SK-N-SH (cell line): Measurements from ENCODE around the gene AHCTF1. TPM values are rescaled to one million over a fixed set of nuclear protein-coding genes. Genes with fewer than 3 reads are reported as not detected.

Experiments used
- CTCF ChIA-PET: fragments of 300-600, 350-600 bp; formaldehyde crosslinking; extraction: SDS; loops from one replicate; lab custom pipeline; 2021; lab: Yijun Ruan, JAX
- POLR2A ChIA-PET: fragments of 350-600 bp; sonication (Branson Sonifier 250); formaldehyde crosslinking; extraction: SDS; loops from one replicate; lab custom pipeline; 2020; ENCODE audit warnings: antibody characterized with exemption, inconsistent platforms; lab: Yijun Ruan, JAX
- DNase-seq: peaks from one replicate; pipeline ENCODE4 v3.0.0; 2012
- H2AFZ ChIP-seq: fragments of 200-600 bp; sonication (generic); 2 replicates; pipeline ENCODE4 v1.8.1; 2016; ENCODE audit warnings: antibody characterized with exemption, mild to moderate bottlenecking, low read depth
- H3F3A ChIP-seq: fragments of 200-600 bp; sonication (generic); replicated peaks from 2 replicates; pipeline ENCODE3; 2016; ENCODE audit warnings: antibody characterized with exemption, mild to moderate bottlenecking; ENCODE audit not compliant: insufficient read depth
- H3K27ac ChIP-seq, 2 experiments: fragments of 200-500 bp in 1 of 2; fragments of 200-600 bp in 1 of 2; sonication (Bioruptor generic) in 1 of 2; sonication (generic), shearing (Covaris generic) in 1 of 2; 2 replicates each; pipeline versions ENCODE4 v1.5.1 to v1.6.1; 2014 to 2016; ENCODE audit warnings: low read depth in 2 of 2, inconsistent platforms in 1 of 2, low read length in 1 of 2, mild to moderate bottlenecking in 1 of 2, mixed read lengths in 1 of 2
- H3K27me3 ChIP-seq: fragments of 200-600 bp; sonication (generic), shearing (Covaris generic); 2 replicates; pipeline ENCODE4 v1.6.1; 2016; ENCODE audit warnings: mixed run types; ENCODE audit not compliant: insufficient read depth
- H3K36me3 ChIP-seq, 2 experiments: fragments of 200-500 bp in 1 of 2; fragments of 200-600 bp in 1 of 2; sonication (Bioruptor generic) in 1 of 2; sonication (generic) in 1 of 2; replicated peaks in 1 of 2; 2 replicates each; pipeline versions ENCODE3 to v1.5.1; 2014 to 2016; ENCODE audit warnings: low read length in 1 of 2, mild to moderate bottlenecking in 1 of 2; ENCODE audit not compliant: insufficient read depth in 2 of 2, control insufficient read depth in 1 of 2
- H3K4me1 ChIP-seq, 2 experiments: fragments of 200-500 bp in 1 of 2; fragments of 200-600 bp in 1 of 2; sonication (Bioruptor generic) in 1 of 2; sonication (generic), shearing (Covaris generic) in 1 of 2; 2 replicates each; pipeline versions ENCODE4 v1.5.1 to v1.6.1; 2014 to 2016; ENCODE audit warnings: low read depth in 1 of 2, low read length in 1 of 2, mixed run types in 1 of 2; ENCODE audit not compliant: insufficient read depth in 2 of 2, control insufficient read depth in 1 of 2
- H3K4me2 ChIP-seq: fragments of 200-600 bp; sonication (generic), shearing (Covaris generic); 2 replicates; pipeline ENCODE4 v1.6.1; 2017; ENCODE audit warnings: mixed run types
- H3K4me3 ChIP-seq, 2 experiments: fragments of 200-500 bp in 1 of 2; fragments of 200-600 bp in 1 of 2; sonication (Bioruptor generic) in 1 of 2; sonication (generic), shearing (Covaris generic) in 1 of 2; 2 replicates each; pipeline versions ENCODE4 v1.5.1 to v1.8.1; 2014 to 2016; ENCODE audit warnings: low read depth in 2 of 2, inconsistent platforms in 1 of 2, low read length in 1 of 2, mild to moderate bottlenecking in 1 of 2, mixed read lengths in 1 of 2, moderate library complexity in 1 of 2
- H3K79me2 ChIP-seq: fragments of 200-600 bp; sonication (generic); 2 replicates; pipeline ENCODE4 v1.8.1; 2017; ENCODE audit warnings: mild to moderate bottlenecking; ENCODE audit not compliant: insufficient read depth
- H3K9ac ChIP-seq: fragments of 200-600 bp; sonication (generic); 2 replicates; pipeline ENCODE4 v1.6.1; 2017; ENCODE audit warnings: mixed run types
- H3K9me2 ChIP-seq: fragments of 200-600 bp; sonication (generic); 2 replicates; pipeline ENCODE4 v1.6.1; 2017; ENCODE audit warnings: mixed run types
- H3K9me3 ChIP-seq: fragments of 200-600 bp; sonication (generic); 2 replicates; pipeline ENCODE4 v1.6.1; 2017; ENCODE audit warnings: mixed run types, mild to moderate bottlenecking, moderate library complexity
- H4K20me1 ChIP-seq: fragments of 200-600 bp; sonication (generic); 2 replicates; pipeline ENCODE4 v1.6.1; 2017; ENCODE audit warnings: mild to moderate bottlenecking, mixed run types; ENCODE audit not compliant: insufficient read depth
- ELF1 ChIP-seq: IDR thresholded peaks from 2 replicates; pipeline ENCODE4 v1.4.0; 2012
- EP300 ChIP-seq, 2 experiments: IDR thresholded peaks; 2 replicates each; pipeline versions ENCODE4 v1.4.0 to v1.6.1; 2012; ENCODE audit warnings: borderline replicate concordance in 1 of 2, low read depth in 1 of 2, low read length in 1 of 2
- FOSL2 ChIP-seq: IDR thresholded peaks from 2 replicates; pipeline ENCODE4 v1.4.0; 2012; ENCODE audit warnings: low read depth, mild to moderate bottlenecking, moderate library complexity, borderline replicate concordance
- FOXM1 ChIP-seq: IDR thresholded peaks from 2 replicates; pipeline ENCODE4 v1.4.0; 2012; ENCODE audit warnings: low read depth, mild to moderate bottlenecking
- JUND ChIP-seq: IDR thresholded peaks from 2 replicates; pipeline ENCODE4 v1.4.0; 2012
- MAX ChIP-seq: IDR thresholded peaks from 2 replicates; pipeline ENCODE4 v1.4.0; 2012; ENCODE audit warnings: low read depth
- MEF2A ChIP-seq: IDR thresholded peaks from 2 replicates; pipeline ENCODE4 v1.4.0; 2012; ENCODE audit warnings: low read depth, borderline replicate concordance
- NFIC ChIP-seq: IDR thresholded peaks from 2 replicates; pipeline ENCODE4 v1.4.0; 2012; ENCODE audit warnings: borderline replicate concordance
- NRF1 ChIP-seq: IDR thresholded peaks from 2 replicates; pipeline ENCODE4 v1.6.1; 2012; ENCODE audit warnings: low read depth, mild to moderate bottlenecking, low read length
- PBX3 ChIP-seq: IDR thresholded peaks from 2 replicates; pipeline ENCODE4; 2012
- POLR2AphosphoS5 ChIP-seq: IDR thresholded peaks from 2 replicates; pipeline ENCODE4 v1.6.1; 2012; ENCODE audit warnings: low read depth, low read length
- RFX5 ChIP-seq: IDR thresholded peaks from 2 replicates; pipeline ENCODE4 v1.6.1; 2012; ENCODE audit warnings: mild to moderate bottlenecking, improper control_type of control experiment, low read length
- RXRA ChIP-seq: IDR thresholded peaks from 2 replicates; pipeline ENCODE4 v1.4.0; 2012; ENCODE audit warnings: low read depth, mild to moderate bottlenecking, borderline replicate concordance
- SIN3A ChIP-seq: IDR thresholded peaks from 2 replicates; pipeline ENCODE4 v1.6.1; 2012; ENCODE audit warnings: low read depth, mild to moderate bottlenecking, low read length, moderate library complexity, borderline replicate concordance
- TAF1 ChIP-seq: IDR thresholded peaks from 2 replicates; pipeline ENCODE4 v1.6.1; 2012; ENCODE audit warnings: low read depth, mild to moderate bottlenecking, low read length, moderate library complexity, borderline replicate concordance
- TCF12 ChIP-seq: IDR thresholded peaks from 2 replicates; pipeline ENCODE4 v1.4.0; 2012
- YY1 ChIP-seq: IDR thresholded peaks from 2 replicates; pipeline ENCODE4 v1.4.0; 2012; ENCODE audit warnings: low read depth, mild to moderate bottlenecking
- WGBS: methylation state at CpG from one replicate; pipeline ENCODE4 v1.1.6; 2017; ENCODE audit warnings: low lambda C conversion rate; 5-methylcytosine and 5-hydroxymethylcytosine counted together
- polyA plus RNA-seq, 3 experiments: library from polyadenylated mRNA; depleted of rRNA; stranded (reverse); fragments of >200 nt; gene quantifications; 2 replicates each; pipeline ENCODE4 v1.2.3, GENCODE V29; 2012
- TF ChIP-seq, protein P1 (sequence below): fragments of 200-600 bp; sonication (generic); IDR thresholded peaks from 2 replicates; pipeline ENCODE4 v1.6.1; 2017; ENCODE audit warnings: antibody characterized with exemption, mild to moderate bottlenecking, moderate library complexity
- TF ChIP-seq, protein P2 (sequence below): IDR thresholded peaks from 2 replicates; pipeline ENCODE4 v1.6.1; 2012; ENCODE audit warnings: mild to moderate bottlenecking, low read depth, low read length, moderate library complexity
- TF ChIP-seq, protein P3 (sequence below): IDR thresholded peaks from 2 replicates; pipeline ENCODE4 v1.4.0; 2012; ENCODE audit warnings: low read depth, borderline replicate concordance

The AHCTF1 gene
- polyA plus RNA-seq, 1 of the 3 experiments (the other 2 are of a cell fraction), result 8.5 TPM

DNA sequence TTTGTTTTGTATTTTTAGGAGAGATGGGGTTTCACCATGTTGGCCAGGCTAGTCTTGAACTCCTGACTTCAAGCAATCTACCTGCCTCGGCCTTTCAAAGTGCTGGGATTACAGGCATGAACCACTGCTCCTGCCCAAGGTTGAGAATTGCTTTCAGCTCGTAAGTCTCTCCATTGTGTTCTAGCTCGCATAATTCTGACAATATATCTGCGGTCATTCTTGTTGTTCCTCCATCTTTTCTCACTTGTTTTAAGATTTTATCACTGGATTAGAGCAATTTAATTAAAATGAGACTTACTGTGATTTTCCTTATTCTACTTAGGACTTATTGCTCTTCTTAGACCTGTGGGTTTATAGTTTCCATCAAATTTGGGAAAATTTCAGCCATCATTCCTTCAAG, 102.9 kb downstream of the AHCTF1 start:
- H3K27ac ChIP-seq, result no peak overlapping the region
- CTCF ChIA-PET, result interaction anchor here (0.6 kb wide), 1 partner anchor 243 kb away, joined by 3 read pairs; no protein-coding TSS in a partner anchor
- no peak overlapping the region for H3K4me3 ChIP-seq
- H2AFZ ChIP-seq, result no peak overlapping the region
- no peaks in the 10 kb centered on the region for H3K27me3 ChIP-seq
- H3K79me2 ChIP-seq, result no peaks in the 10 kb centered on the region
- no peaks in the 10 kb centered on the region for H3K9me2 ChIP-seq
- no peak for TF ChIP-seq EP300 (IDR thresholded peaks at IDR 0.05; ENCODE audit: borderline replicate concordance in 1 of 2, low read depth in 1 of 2, low read length in 1 of 2)
- TF ChIP-seq POLR2AphosphoS5, result no peak
- TF ChIP-seq FOSL2, result no peak
- no peak for TF ChIP-seq SIN3A
- no peak for TF ChIP-seq RFX5
- TF ChIP-seq MEF2A, result no peak
- TF ChIP-seq ELF1, result no peak
- no peaks in the 10 kb centered on the region for H3K36me3 ChIP-seq
- no peaks in the 10 kb centered on the region for H3K4me1 ChIP-seq
- H4K20me1 ChIP-seq, result no peaks in the 10 kb centered on the region
- H3K4me2 ChIP-seq, result no peak overlapping the region
- POLR2A ChIA-PET, result no interaction called here
- no peak overlapping the region for H3K9ac ChIP-seq
- no peaks in the 10 kb centered on the region for H3F3A ChIP-seq
- H3K9me3 ChIP-seq, result no peaks in the 10 kb centered on the region
- DNase-seq, result no peak
- 53% methylated on average over 4 of the region's 4 CpGs for WGBS

DNA sequence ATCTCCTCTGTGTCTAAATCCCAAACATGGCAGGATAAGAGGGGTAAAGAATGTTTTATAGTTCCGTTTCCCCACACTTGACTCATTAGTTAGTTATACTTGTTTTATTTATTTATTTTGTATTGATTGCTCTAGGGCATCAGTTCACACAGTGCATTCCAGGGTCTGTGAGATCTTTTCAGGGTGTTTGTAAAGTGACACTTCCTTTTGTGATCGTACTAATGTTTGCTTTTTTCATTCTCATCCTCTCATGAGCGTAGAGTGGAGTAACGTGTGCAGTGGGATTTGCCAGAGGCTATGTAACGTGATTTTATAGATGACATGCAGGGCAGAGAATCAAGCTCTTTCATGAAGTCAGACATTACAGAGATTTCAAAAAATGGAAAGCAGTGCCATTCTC, 104.4 kb downstream of the AHCTF1 start:
- H3K9me2 ChIP-seq, result no peaks in the 10 kb centered on the region
- no peak for DNase-seq
- no peaks in the 10 kb centered on the region for H3F3A ChIP-seq
- H2AFZ ChIP-seq, result no peak overlapping the region
- H4K20me1 ChIP-seq, result no peaks in the 10 kb centered on the region
- H3K27ac ChIP-seq, result no peak overlapping the region
- H3K9ac ChIP-seq, result no peak overlapping the region
- ChIA-PET CTCF (no interaction called here), POLR2A (no interaction called here)
- no peaks in the 10 kb centered on the region for H3K36me3 ChIP-seq
- 51% methylated on average over 5 of the region's 5 CpGs for WGBS
- 0 out of 2 replicates have a peak, but pooled peaks cover 1% of the 10 kb centered on the region for H3K27me3 ChIP-seq
- no peak overlapping the region for H3K4me2 ChIP-seq
- H3K4me3 ChIP-seq, result no peak overlapping the region
- no peaks in the 10 kb centered on the region for H3K9me3 ChIP-seq
- H3K4me1 ChIP-seq, result no peaks in the 10 kb centered on the region
- TF ChIP-seq YY1 (no peak), TCF12 (no peak), MAX (no peak), RXRA (no peak), FOXM1 (no peak), ELF1 (no peak), PBX3 (no peak), NFIC (no peak), TAF1 (no peak), JUND (no peak), NRF1 (no peak), POLR2AphosphoS5 (no peak)
- TF ChIP-seq, protein P1, sequence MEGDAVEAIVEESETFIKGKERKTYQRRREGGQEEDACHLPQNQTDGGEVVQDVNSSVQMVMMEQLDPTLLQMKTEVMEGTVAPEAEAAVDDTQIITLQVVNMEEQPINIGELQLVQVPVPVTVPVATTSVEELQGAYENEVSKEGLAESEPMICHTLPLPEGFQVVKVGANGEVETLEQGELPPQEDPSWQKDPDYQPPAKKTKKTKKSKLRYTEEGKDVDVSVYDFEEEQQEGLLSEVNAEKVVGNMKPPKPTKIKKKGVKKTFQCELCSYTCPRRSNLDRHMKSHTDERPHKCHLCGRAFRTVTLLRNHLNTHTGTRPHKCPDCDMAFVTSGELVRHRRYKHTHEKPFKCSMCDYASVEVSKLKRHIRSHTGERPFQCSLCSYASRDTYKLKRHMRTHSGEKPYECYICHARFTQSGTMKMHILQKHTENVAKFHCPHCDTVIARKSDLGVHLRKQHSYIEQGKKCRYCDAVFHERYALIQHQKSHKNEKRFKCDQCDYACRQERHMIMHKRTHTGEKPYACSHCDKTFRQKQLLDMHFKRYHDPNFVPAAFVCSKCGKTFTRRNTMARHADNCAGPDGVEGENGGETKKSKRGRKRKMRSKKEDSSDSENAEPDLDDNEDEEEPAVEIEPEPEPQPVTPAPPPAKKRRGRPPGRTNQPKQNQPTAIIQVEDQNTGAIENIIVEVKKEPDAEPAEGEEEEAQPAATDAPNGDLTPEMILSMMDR, result no peak
- TF ChIP-seq, protein P2, sequence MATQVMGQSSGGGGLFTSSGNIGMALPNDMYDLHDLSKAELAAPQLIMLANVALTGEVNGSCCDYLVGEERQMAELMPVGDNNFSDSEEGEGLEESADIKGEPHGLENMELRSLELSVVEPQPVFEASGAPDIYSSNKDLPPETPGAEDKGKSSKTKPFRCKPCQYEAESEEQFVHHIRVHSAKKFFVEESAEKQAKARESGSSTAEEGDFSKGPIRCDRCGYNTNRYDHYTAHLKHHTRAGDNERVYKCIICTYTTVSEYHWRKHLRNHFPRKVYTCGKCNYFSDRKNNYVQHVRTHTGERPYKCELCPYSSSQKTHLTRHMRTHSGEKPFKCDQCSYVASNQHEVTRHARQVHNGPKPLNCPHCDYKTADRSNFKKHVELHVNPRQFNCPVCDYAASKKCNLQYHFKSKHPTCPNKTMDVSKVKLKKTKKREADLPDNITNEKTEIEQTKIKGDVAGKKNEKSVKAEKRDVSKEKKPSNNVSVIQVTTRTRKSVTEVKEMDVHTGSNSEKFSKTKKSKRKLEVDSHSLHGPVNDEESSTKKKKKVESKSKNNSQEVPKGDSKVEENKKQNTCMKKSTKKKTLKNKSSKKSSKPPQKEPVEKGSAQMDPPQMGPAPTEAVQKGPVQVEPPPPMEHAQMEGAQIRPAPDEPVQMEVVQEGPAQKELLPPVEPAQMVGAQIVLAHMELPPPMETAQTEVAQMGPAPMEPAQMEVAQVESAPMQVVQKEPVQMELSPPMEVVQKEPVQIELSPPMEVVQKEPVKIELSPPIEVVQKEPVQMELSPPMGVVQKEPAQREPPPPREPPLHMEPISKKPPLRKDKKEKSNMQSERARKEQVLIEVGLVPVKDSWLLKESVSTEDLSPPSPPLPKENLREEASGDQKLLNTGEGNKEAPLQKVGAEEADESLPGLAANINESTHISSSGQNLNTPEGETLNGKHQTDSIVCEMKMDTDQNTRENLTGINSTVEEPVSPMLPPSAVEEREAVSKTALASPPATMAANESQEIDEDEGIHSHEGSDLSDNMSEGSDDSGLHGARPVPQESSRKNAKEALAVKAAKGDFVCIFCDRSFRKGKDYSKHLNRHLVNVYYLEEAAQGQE, result no peak
- TF ChIP-seq, protein P3, sequence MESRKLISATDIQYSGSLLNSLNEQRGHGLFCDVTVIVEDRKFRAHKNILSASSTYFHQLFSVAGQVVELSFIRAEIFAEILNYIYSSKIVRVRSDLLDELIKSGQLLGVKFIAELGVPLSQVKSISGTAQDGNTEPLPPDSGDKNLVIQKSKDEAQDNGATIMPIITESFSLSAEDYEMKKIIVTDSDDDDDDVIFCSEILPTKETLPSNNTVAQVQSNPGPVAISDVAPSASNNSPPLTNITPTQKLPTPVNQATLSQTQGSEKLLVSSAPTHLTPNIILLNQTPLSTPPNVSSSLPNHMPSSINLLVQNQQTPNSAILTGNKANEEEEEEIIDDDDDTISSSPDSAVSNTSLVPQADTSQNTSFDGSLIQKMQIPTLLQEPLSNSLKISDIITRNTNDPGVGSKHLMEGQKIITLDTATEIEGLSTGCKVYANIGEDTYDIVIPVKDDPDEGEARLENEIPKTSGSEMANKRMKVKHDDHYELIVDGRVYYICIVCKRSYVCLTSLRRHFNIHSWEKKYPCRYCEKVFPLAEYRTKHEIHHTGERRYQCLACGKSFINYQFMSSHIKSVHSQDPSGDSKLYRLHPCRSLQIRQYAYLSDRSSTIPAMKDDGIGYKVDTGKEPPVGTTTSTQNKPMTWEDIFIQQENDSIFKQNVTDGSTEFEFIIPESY, result no peak
- no peaks in the 10 kb centered on the region for H3K79me2 ChIP-seq
